HG03432 (cell line): Measurements from ENCODE around the gene AKR1E2.
"Not testable (repeated sequence)": the region's sequence is repeated elsewhere in the genome, so short reads cannot be mapped to it uniquely, and the experiment has no call there.

Experiments
- ATAC-seq: cut with Tn5 transposase; IDR thresholded peaks from one replicate; pipeline ENCODE4 v1.9.1; 2021; ENCODE audit warnings: mild to moderate bottlenecking, moderate library complexity; ENCODE audit not compliant: unreplicated experiment

The AKR1E2 gene

GRCh38 chr10:4813023-4813422 is 13.0 kb upstream of the AKR1E2 start:
- no peak for ATAC-seq

GRCh38 chr10:4813496-4813895 is 12.5 kb upstream of the AKR1E2 start:
- no peak for ATAC-seq

GRCh38 chr10:4815646-4816180 is 10.3 kb upstream of the AKR1E2 start:
- not testable (repeated sequence) for ATAC-seq

GRCh38 chr10:4816966-4817365 is 9.0 kb upstream of the AKR1E2 start:
- no peak for ATAC-seq

GRCh38 chr10:4819067-4819466 is 6.9 kb upstream of the AKR1E2 start:
- no peak for ATAC-seq

- ATAC-seq: no peak
Measured at GRCh38 chr10:4819707-4820106, 6.3 kb upstream of the AKR1E2 start.

- ATAC-seq: no peak
Measured at GRCh38 chr10:4820804-4821401, 5.1 kb upstream of the AKR1E2 start.

GRCh38 chr10:4822208-4822607 is 3.8 kb upstream of the AKR1E2 start:
- ATAC-seq: no peak

GRCh38 chr10:4824791-4825310 is 1.2 kb upstream of the AKR1E2 start:
- ATAC-seq: no peak

- no peak for ATAC-seq
Measured at GRCh38 chr10:4825456-4825867, 545 bp upstream of the AKR1E2 start.

- ATAC-seq: no peak
Measured at GRCh38 chr10:4826792-4827324, 851 bp downstream of the AKR1E2 start.

- ATAC-seq: no peak
Measured at GRCh38 chr10:4828005-4828404, 2.0 kb downstream of the AKR1E2 start.

- ATAC-seq: no peak
Measured at GRCh38 chr10:4830551-4830950, 4.5 kb downstream of the AKR1E2 start.

GRCh38 chr10:4831091-4831490 is 5.1 kb downstream of the AKR1E2 start:
- ATAC-seq: no peak

GRCh38 chr10:4833286-4833685 is 7.3 kb downstream of the AKR1E2 start:
- no peak for ATAC-seq

- no peak for ATAC-seq
Measured at GRCh38 chr10:4834898-4835405, 8.9 kb downstream of the AKR1E2 start.

- ATAC-seq: no peak
Measured at GRCh38 chr10:4835494-4835918, 9.5 kb downstream of the AKR1E2 start.

GRCh38 chr10:4836416-4836969 is 10.5 kb downstream of the AKR1E2 start:
- ATAC-seq: no peak

GRCh38 chr10:4837551-4837950 is 11.5 kb downstream of the AKR1E2 start:
- no peak for ATAC-seq

- ATAC-seq: no peak
Measured at GRCh38 chr10:4838743-4839142, 12.7 kb downstream of the AKR1E2 start.

GRCh38 chr10:4839353-4839752 is 13.3 kb downstream of the AKR1E2 start:
- ATAC-seq: no peak

GRCh38 chr10:4840151-4840550 is 14.1 kb downstream of the AKR1E2 start:
- no peak for ATAC-seq
